Measurements from ENCODE around the gene UBE2E3. TPM values are rescaled to one million over a fixed set of nuclear protein-coding genes. Genes with fewer than 3 reads are reported as not detected.

UBE2E3 gene
- total RNA-seq, 1 experiment from 2014 or later: 76.3 TPM

DNA sequence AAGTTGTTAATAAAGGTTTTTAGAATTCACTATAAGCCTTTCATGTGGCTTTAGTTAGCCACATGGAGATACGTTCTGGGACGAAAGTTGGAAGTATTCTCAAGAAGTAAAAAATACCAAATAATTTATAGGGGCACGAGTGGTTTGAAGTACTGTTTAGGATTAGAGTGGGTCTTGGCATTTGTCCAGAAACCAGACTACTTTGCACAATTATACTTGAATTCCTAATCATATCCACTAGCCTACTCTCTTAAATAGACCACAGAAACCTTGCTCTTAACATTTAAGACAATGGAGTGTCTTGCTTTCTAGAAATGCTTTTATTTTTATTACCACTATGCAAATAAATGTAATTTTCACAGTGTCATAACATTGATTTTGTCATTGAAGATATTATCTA is 44.6 kb downstream of the UBE2E3 start:
- no peak for TF ChIP-seq NFE2L1 (CRISPR knock-in tag; IDR thresholded peaks at IDR 0.05)
- TF ChIP-seq RELA (CRISPR knock-in tag; IDR thresholded peaks at IDR 0.05; ENCODE audit: borderline replicate concordance): no peak
- TF ChIP-seq, protein P1, sequence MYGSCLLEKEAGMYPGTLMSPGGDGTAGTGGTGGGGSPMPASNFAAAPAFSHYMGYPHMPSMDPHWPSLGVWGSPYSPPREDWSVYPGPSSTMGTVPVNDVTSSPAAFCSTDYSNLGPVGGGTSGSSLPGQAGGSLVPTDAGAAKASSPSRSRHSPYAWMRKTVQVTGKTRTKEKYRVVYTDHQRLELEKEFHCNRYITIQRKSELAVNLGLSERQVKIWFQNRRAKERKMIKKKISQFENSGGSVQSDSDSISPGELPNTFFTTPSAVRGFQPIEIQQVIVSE (CRISPR knock-in tag; IDR thresholded peaks at IDR 0.05; ENCODE audit: borderline replicate concordance): no peak
- TF ChIP-seq ZNF423 (CRISPR knock-in tag; IDR thresholded peaks at IDR 0.05): no peak
- TF ChIP-seq, protein P2, sequence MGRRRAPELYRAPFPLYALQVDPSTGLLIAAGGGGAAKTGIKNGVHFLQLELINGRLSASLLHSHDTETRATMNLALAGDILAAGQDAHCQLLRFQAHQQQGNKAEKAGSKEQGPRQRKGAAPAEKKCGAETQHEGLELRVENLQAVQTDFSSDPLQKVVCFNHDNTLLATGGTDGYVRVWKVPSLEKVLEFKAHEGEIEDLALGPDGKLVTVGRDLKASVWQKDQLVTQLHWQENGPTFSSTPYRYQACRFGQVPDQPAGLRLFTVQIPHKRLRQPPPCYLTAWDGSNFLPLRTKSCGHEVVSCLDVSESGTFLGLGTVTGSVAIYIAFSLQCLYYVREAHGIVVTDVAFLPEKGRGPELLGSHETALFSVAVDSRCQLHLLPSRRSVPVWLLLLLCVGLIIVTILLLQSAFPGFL (CRISPR knock-in tag; IDR thresholded peaks at IDR 0.05; ENCODE audit: borderline replicate concordance): no peak
- TF ChIP-seq, protein P3, sequence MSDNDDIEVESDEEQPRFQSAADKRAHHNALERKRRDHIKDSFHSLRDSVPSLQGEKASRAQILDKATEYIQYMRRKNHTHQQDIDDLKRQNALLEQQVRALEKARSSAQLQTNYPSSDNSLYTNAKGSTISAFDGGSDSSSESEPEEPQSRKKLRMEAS (CRISPR knock-in tag; IDR thresholded peaks at IDR 0.05): no peak
- no peak for TF ChIP-seq JAZF1 (CRISPR knock-in tag; IDR thresholded peaks at IDR 0.05)
- TF ChIP-seq FOXK1 (CRISPR knock-in tag; IDR thresholded peaks at IDR 0.05): no peak
- TF ChIP-seq CBFB (CRISPR knock-in tag; IDR thresholded peaks at IDR 0.05; ENCODE audit: low read depth): no peak
- no peak for TF ChIP-seq CREM (CRISPR knock-in tag; IDR thresholded peaks at IDR 0.05)
- TF ChIP-seq MYBL2 (CRISPR knock-in tag; IDR thresholded peaks at IDR 0.05): no peak
- TF ChIP-seq ZNF219 (CRISPR knock-in tag; IDR thresholded peaks at IDR 0.05; ENCODE audit: borderline replicate concordance): no peak
- no peak for TF ChIP-seq SMAD3 (CRISPR knock-in tag; IDR thresholded peaks at IDR 0.05; ENCODE audit: borderline replicate concordance)
- TF ChIP-seq, protein P4, sequence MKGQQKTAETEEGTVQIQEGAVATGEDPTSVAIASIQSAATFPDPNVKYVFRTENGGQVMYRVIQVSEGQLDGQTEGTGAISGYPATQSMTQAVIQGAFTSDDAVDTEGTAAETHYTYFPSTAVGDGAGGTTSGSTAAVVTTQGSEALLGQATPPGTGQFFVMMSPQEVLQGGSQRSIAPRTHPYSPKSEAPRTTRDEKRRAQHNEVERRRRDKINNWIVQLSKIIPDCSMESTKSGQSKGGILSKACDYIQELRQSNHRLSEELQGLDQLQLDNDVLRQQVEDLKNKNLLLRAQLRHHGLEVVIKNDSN (CRISPR knock-in tag; IDR thresholded peaks at IDR 0.05): no peak
- TF ChIP-seq, protein P5, sequence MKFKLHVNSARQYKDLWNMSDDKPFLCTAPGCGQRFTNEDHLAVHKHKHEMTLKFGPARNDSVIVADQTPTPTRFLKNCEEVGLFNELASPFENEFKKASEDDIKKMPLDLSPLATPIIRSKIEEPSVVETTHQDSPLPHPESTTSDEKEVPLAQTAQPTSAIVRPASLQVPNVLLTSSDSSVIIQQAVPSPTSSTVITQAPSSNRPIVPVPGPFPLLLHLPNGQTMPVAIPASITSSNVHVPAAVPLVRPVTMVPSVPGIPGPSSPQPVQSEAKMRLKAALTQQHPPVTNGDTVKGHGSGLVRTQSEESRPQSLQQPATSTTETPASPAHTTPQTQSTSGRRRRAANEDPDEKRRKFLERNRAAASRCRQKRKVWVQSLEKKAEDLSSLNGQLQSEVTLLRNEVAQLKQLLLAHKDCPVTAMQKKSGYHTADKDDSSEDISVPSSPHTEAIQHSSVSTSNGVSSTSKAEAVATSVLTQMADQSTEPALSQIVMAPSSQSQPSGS (CRISPR knock-in tag; IDR thresholded peaks at IDR 0.05; ENCODE audit: borderline replicate concordance, low read depth): no peak
- no peak for TF ChIP-seq ESRRA (CRISPR knock-in tag; IDR thresholded peaks at IDR 0.05; ENCODE audit: borderline replicate concordance)
- TF ChIP-seq ZNF138 (CRISPR knock-in tag; conservative IDR thresholded peaks at IDR 0.05): no peak
- no peak for TF ChIP-seq FOXP1 (CRISPR knock-in tag; IDR thresholded peaks at IDR 0.05; ENCODE audit: borderline replicate concordance)
- TF ChIP-seq, protein P6, sequence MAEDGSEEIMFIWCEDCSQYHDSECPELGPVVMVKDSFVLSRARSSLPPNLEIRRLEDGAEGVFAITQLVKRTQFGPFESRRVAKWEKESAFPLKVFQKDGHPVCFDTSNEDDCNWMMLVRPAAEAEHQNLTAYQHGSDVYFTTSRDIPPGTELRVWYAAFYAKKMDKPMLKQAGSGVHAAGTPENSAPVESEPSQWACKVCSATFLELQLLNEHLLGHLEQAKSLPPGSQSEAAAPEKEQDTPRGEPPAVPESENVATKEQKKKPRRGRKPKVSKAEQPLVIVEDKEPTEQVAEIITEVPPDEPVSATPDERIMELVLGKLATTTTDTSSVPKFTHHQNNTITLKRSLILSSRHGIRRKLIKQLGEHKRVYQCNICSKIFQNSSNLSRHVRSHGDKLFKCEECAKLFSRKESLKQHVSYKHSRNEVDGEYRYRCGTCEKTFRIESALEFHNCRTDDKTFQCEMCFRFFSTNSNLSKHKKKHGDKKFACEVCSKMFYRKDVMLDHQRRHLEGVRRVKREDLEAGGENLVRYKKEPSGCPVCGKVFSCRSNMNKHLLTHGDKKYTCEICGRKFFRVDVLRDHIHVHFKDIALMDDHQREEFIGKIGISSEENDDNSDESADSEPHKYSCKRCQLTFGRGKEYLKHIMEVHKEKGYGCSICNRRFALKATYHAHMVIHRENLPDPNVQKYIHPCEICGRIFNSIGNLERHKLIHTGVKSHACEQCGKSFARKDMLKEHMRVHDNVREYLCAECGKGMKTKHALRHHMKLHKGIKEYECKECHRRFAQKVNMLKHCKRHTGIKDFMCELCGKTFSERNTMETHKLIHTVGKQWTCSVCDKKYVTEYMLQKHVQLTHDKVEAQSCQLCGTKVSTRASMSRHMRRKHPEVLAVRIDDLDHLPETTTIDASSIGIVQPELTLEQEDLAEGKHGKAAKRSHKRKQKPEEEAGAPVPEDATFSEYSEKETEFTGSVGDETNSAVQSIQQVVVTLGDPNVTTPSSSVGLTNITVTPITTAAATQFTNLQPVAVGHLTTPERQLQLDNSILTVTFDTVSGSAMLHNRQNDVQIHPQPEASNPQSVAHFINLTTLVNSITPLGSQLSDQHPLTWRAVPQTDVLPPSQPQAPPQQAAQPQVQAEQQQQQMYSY (CRISPR knock-in tag; IDR thresholded peaks at IDR 0.05): no peak
- Mint-ChIP-seq H3K4me1 (peaks cover 15% of the 10 kb centered on the region), H3K4me3 (no peak overlapping the region), H3K27me3 (ENCODE audit: low read depth) (no peaks in the 10 kb centered on the region), H3K27ac (no peak overlapping the region), H3K36me3 (no peaks in the 10 kb centered on the region), H3K9me3 (no peaks in the 10 kb centered on the region)
- ATAC-seq: no peak
- DNase-seq (ENCODE audit: low spot score): no peak
- POLR2A ChIA-PET: no interaction called here
- CTCF ChIA-PET: no interaction called here
